Fibroblast of mammary gland (primary cell): ENCODE results near the gene VWA1.

Experiments used
- DNase-seq: peaks from one replicate; pipeline ENCODE4 v3.0.0-alpha.2; 2010; ENCODE audit warnings: low read depth
- H3K4me3 ChIP-seq: 2 replicates; pipeline ENCODE4 v1.5.1; 2011; ENCODE audit warnings: low read depth, mild to moderate bottlenecking, low read length, moderate library complexity; ENCODE audit not compliant: control insufficient read depth
- TF ChIP-seq, protein P1 (sequence below): conservative IDR thresholded peaks from 2 replicates; pipeline ENCODE4 v1.5.1; 2011; ENCODE audit warnings: low read depth, low read length, inconsistent platforms; ENCODE audit not compliant: control insufficient read depth, insufficient read depth

VWA1 gene

DNA sequence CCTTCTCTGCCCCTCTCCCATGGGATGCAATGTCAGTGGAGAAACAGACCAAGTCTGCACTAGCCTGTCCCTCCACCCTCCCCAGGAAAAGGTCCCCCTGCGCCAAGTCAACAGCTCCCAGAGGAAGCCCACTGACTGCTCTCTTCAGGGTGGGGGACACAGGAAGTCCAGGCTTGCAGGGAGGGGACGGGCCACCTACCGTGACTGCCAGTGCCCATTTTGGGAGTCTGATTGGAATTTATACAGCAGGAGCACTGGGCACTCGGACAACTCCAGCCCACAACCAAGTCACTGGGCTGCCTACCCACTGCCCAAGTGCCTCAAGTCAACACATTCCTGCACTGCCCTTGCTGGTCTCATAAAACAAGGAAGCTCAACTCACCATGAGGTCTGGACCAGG lies 42.5 kb upstream of the VWA1 start:
- H3K4me3 ChIP-seq: no peak overlapping the region
- no peak for DNase-seq
- TF ChIP-seq, protein P1, sequence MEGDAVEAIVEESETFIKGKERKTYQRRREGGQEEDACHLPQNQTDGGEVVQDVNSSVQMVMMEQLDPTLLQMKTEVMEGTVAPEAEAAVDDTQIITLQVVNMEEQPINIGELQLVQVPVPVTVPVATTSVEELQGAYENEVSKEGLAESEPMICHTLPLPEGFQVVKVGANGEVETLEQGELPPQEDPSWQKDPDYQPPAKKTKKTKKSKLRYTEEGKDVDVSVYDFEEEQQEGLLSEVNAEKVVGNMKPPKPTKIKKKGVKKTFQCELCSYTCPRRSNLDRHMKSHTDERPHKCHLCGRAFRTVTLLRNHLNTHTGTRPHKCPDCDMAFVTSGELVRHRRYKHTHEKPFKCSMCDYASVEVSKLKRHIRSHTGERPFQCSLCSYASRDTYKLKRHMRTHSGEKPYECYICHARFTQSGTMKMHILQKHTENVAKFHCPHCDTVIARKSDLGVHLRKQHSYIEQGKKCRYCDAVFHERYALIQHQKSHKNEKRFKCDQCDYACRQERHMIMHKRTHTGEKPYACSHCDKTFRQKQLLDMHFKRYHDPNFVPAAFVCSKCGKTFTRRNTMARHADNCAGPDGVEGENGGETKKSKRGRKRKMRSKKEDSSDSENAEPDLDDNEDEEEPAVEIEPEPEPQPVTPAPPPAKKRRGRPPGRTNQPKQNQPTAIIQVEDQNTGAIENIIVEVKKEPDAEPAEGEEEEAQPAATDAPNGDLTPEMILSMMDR: no peak

DNA sequence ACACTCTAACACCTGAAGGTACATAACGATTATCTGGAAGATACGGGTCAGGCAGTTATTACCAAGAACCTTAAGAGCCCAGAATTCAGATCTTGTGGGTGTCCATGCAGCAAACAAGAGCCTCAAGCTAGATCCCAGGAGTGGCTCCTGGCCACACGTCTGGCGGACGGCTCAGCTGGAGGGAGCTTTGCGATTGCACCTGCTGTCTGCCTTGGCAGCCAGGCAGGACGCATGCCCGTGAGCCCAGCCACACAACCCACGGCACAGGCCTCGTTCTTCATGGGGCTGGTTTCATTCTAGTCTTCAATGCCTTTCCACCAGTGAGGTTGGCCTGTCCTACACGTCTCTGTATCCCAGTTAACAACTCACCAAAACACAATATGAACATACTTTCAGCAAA lies 42.1 kb upstream of the VWA1 start:
- TF ChIP-seq, protein P1: no peak
- no peak overlapping the region for H3K4me3 ChIP-seq
- no peak for DNase-seq

DNA sequence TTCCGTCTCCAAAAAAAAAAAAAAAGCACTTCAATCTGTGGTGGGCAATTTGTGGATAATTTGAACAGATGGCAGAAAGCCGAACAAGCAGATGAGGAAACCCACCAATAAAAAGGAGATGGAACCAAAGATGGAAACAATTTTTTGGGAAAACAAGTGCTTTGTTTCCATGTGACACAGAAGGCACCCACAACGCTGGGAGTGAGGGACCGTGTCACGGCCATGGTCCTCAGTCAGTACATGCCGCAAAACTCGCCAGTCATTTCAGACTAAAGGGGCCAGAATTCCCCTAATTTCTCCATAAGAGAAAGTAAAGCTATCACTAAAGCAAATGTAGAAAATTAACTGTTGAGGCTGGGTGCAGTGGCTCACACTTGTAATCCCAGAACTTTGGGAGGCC lies 41.4 kb upstream of the VWA1 start:
- no peak overlapping the region for H3K4me3 ChIP-seq
- TF ChIP-seq, protein P1: no peak
- DNase-seq: no peak

DNA sequence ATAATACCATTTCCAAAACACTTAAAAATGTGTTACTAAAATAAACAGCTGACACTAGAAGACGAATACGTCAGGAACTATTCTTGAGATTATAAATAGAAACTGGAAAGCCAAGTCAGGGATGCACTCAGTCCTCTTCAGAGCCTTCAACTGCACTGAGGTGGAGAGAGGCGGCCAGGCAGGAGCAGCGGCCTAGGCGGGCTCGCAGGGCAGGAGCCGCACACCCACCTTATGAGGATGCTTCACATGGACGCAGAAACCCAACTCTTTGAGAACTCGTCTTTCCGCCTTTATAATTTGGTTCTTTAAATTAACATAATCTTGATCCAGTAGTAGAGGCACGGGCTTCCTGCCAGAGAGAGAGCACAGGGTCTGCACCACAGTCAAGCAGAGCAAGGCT lies 40.3 kb upstream of the VWA1 start:
- TF ChIP-seq, protein P1: no peak
- DNase-seq: no peak
- no peak overlapping the region for H3K4me3 ChIP-seq

DNA sequence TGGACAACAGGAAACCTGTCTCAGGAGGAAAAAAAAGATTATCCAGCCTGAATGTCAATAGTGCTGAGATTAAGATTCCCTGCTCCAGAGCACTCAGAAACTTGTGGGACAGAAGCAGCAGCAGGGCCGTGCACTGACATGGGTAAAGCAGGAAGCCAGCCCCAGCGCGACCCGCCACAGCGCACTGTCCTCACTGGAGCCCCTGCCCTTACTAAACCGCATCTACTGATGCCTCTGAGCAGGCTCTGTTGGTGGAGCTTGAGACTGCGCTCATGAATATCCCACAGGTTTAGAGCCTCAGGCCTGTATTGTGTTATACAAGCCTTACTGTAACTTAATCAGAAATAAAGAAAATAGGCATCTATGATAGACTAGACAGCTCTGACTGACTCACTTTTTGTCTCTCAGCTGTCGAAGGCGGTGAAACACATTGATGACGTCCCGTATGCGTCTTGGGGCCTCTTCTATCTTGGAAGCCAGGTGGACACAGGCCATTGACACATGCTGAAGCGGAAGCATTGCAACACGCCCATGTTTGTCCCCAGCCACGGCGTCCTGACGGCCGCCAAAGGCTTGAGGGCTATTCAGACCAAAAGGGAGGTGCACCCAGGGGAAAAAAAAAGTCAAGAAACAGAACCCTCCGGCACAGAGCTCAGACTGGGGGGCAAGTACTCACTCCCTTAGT lies 37.5 kb upstream of the VWA1 start:
- TF ChIP-seq, protein P1: no peak
- peak; percentile 83 for DNase-seq
- peak overlapping the region; percentile 69 for H3K4me3 ChIP-seq

GRCh38 chr1:1398677-1399186 lies 36.8 kb upstream of the VWA1 start:
- H3K4me3 ChIP-seq: peak overlapping the region; percentile 69
- TF ChIP-seq, protein P1: no peak
- no peak for DNase-seq
